Measurements from ENCODE around the gene FKBP5.

Gene FKBP5

GRCh38 chr6:35607517-35608233 is 81.0 kb downstream of the FKBP5 start:
- Histone ChIP-seq H3K27ac (replicated peaks) (no peak overlapping the region), H3K4me3 (replicated peaks; ENCODE audit: insufficient read depth, low read length) (no peak overlapping the region), H3K27me3 (ENCODE audit: insufficient read depth, poor library complexity, severe bottlenecking) (no peaks in the 10 kb centered on the region)
- no peak for DNase-seq (ENCODE audit: low read depth in 1 of 2, low spot score in 1 of 2)
- TF ChIP-seq, protein P1, sequence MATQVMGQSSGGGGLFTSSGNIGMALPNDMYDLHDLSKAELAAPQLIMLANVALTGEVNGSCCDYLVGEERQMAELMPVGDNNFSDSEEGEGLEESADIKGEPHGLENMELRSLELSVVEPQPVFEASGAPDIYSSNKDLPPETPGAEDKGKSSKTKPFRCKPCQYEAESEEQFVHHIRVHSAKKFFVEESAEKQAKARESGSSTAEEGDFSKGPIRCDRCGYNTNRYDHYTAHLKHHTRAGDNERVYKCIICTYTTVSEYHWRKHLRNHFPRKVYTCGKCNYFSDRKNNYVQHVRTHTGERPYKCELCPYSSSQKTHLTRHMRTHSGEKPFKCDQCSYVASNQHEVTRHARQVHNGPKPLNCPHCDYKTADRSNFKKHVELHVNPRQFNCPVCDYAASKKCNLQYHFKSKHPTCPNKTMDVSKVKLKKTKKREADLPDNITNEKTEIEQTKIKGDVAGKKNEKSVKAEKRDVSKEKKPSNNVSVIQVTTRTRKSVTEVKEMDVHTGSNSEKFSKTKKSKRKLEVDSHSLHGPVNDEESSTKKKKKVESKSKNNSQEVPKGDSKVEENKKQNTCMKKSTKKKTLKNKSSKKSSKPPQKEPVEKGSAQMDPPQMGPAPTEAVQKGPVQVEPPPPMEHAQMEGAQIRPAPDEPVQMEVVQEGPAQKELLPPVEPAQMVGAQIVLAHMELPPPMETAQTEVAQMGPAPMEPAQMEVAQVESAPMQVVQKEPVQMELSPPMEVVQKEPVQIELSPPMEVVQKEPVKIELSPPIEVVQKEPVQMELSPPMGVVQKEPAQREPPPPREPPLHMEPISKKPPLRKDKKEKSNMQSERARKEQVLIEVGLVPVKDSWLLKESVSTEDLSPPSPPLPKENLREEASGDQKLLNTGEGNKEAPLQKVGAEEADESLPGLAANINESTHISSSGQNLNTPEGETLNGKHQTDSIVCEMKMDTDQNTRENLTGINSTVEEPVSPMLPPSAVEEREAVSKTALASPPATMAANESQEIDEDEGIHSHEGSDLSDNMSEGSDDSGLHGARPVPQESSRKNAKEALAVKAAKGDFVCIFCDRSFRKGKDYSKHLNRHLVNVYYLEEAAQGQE (IDR thresholded peaks at IDR 0.05; ENCODE audit: insufficient replicate concordance, low read depth): no peak
- TF ChIP-seq SPI1 (IDR thresholded peaks at IDR 0.05; ENCODE audit: borderline replicate concordance, low read depth): no peak
- TF ChIP-seq CTCF (IDR thresholded peaks at IDR 0.05; ENCODE audit: insufficient read depth, low read length): no peak
- no peak for TF ChIP-seq POLR2AphosphoS5 (IDR thresholded peaks at IDR 0.05; ENCODE audit: low read depth)
- no peak for TF ChIP-seq GABPA (IDR thresholded peaks at IDR 0.05; ENCODE audit: low read depth)

DNA sequence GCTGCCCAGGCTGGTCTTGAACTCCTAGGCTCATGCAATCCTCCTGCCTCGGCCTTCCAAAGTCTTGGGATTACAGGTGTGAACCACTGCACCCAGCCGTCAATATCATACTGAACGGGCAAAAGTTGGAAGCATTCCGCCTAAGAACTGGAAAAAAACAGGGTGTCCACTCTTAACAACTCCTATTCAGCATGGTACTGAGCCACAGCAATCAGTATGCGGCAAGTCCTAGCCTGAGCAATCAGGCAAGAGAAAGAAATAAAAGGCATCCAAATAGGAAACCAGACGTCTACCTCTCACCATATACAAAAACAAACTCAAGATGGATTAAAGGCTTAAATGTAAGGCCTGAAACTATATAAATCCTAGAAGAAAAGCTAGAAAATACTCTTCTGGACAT is 83.1 kb downstream of the FKBP5 start:
- TF ChIP-seq, protein P1 (IDR thresholded peaks at IDR 0.05; ENCODE audit: insufficient replicate concordance, low read depth): no peak
- no peak for TF ChIP-seq GABPA (IDR thresholded peaks at IDR 0.05; ENCODE audit: low read depth)
- no peak for TF ChIP-seq SPI1 (IDR thresholded peaks at IDR 0.05; ENCODE audit: borderline replicate concordance, low read depth)
- no peak for TF ChIP-seq POLR2AphosphoS5 (IDR thresholded peaks at IDR 0.05; ENCODE audit: low read depth)
- no peak for TF ChIP-seq CTCF (IDR thresholded peaks at IDR 0.05; ENCODE audit: insufficient read depth, low read length)
- Histone ChIP-seq H3K27me3 (ENCODE audit: insufficient read depth, poor library complexity, severe bottlenecking) (no peaks in the 10 kb centered on the region), H3K4me3 (replicated peaks; ENCODE audit: insufficient read depth, low read length) (no peak overlapping the region), H3K27ac (replicated peaks) (no peak overlapping the region)
- DNase-seq (ENCODE audit: low read depth in 1 of 2, low spot score in 1 of 2): no peak

GRCh38 chr6:35603326-35604202 is 85.2 kb downstream of the FKBP5 start:
- no peaks in the 10 kb centered on the region for H3K27me3 ChIP-seq (ENCODE audit: insufficient read depth, poor library complexity, severe bottlenecking)
- H3K27ac ChIP-seq (replicated peaks): peak overlapping the region; percentile 71
- DNase-seq (ENCODE audit: low read depth in 1 of 2, low spot score in 1 of 2): no peak
- no peak for TF ChIP-seq SPI1 (IDR thresholded peaks at IDR 0.05; ENCODE audit: borderline replicate concordance, low read depth)
- TF ChIP-seq POLR2AphosphoS5 (IDR thresholded peaks at IDR 0.05; ENCODE audit: low read depth): no peak
- TF ChIP-seq GABPA (IDR thresholded peaks at IDR 0.05; ENCODE audit: low read depth): no peak
- TF ChIP-seq, protein P1 (IDR thresholded peaks at IDR 0.05; ENCODE audit: insufficient replicate concordance, low read depth): no peak
- no peak for TF ChIP-seq CTCF (IDR thresholded peaks at IDR 0.05; ENCODE audit: insufficient read depth, low read length)
- H3K4me3 ChIP-seq (replicated peaks; ENCODE audit: insufficient read depth, low read length): no peak overlapping the region
